ENCODE results near the gene FRMD4A.

DNA sequence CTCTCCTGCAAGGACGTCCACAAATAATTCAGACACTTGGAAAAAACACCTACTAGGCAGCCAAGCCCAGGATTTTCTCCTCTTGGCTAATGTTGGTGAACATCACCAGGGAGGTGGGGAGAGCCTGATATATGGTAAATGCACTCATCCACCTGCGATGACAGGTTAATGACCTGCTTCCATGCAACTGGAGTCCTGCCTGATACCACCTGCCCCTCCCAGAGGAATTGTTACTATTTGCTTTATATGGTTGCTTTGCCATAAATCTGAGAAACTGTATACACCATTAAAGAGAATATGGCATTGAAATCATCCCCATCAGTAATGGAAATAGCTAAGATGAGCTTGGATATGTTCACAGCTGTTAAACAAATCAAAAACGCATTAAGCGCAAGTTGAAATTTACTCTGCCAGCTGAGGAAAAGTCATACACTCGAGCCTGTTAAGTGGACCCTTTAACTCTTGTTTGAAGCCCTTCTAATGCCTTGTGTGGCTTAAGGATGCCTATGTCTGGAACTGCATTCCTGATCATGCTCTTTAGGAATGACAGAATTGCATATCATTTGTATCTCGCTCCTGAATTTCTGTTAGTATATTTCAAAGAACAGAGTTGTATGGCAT lies 535.6 kb downstream of the FRMD4A start:
- TF ChIP-seq TARDBP (IDR thresholded peaks at IDR 0.05) (no peak), HDGF (IDR thresholded peaks at IDR 0.05; ENCODE audit: borderline replicate concordance) (no peak), LEF1 (IDR thresholded peaks at IDR 0.05; ENCODE audit: borderline replicate concordance) (no peak), SP1 (IDR thresholded peaks at IDR 0.05) (no peak), BHLHE40 (IDR thresholded peaks at IDR 0.05; ENCODE audit: borderline replicate concordance) (no peak), FOXM1 (IDR thresholded peaks at IDR 0.05; ENCODE audit: borderline replicate concordance) (no peak), NFRKB (IDR thresholded peaks at IDR 0.05) (no peak)
